GM12892 (cell line): ENCODE data around the gene LINC01488.

ENCODE experiments used
- POLR2A ChIP-seq: IDR thresholded peaks from 2 replicates; pipeline ENCODE4 v1.6.1; 2011; ENCODE audit warnings: low read depth, low read length, control low read depth
- POLR2AphosphoS5 ChIP-seq: IDR thresholded peaks from 2 replicates; pipeline ENCODE4 v1.6.1; 2011; ENCODE audit warnings: low read depth, low read length, control low read depth
- TAF1 ChIP-seq: IDR thresholded peaks from 2 replicates; pipeline ENCODE4 v1.6.1; 2011; ENCODE audit warnings: low read depth, mild to moderate bottlenecking, control low read depth, low read length, borderline replicate concordance

GRCh38 chr11:69462106-69462951 is 19.1 kb upstream of the LINC01488 start:
- TF ChIP-seq POLR2A (no peak), POLR2AphosphoS5 (no peak), TAF1 (no peak)
